ENCODE results near the gene CALU.

DNA sequence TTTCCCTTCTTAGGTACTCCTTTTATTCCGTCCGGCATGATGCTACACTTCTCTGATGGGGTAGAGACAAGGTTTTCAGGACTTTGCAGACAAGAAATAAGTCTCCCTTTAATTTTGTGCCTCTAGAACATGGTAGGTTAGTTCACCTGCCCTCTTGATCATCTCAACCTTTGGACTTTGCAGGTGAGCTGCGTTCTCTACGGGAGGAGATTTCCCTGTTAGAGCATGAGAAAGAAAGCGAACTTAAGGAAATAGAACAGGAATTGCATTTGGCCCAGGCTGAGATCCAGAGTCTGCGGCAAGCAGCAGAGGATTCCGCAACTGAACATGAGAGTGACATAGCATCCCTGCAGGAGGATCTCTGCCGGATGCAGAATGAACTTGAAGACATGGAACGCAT is 61.8 kb downstream of the CALU start:
- TF ChIP-seq CTCF (IDR thresholded peaks at IDR 0.05) (no peak), POLR2A (IDR thresholded peaks at IDR 0.05) (no peak), EP300 (IDR thresholded peaks at IDR 0.05) (no peak)
